DMS153 treated with DMSO at 0.1 percent for 48 hours (cell line): ENCODE data around the gene CTDNEP1.
"Not testable (repeated sequence)": the region's sequence is repeated elsewhere in the genome, so short reads cannot be mapped to it uniquely, and the experiment has no call there.

Source experiments
- DNase-seq: peaks from one replicate; lab custom pipeline; 2025; ENCODE audit not compliant: unreplicated experiment; lab: John Stamatoyannopoulos, UW

CTDNEP1 gene

DNA sequence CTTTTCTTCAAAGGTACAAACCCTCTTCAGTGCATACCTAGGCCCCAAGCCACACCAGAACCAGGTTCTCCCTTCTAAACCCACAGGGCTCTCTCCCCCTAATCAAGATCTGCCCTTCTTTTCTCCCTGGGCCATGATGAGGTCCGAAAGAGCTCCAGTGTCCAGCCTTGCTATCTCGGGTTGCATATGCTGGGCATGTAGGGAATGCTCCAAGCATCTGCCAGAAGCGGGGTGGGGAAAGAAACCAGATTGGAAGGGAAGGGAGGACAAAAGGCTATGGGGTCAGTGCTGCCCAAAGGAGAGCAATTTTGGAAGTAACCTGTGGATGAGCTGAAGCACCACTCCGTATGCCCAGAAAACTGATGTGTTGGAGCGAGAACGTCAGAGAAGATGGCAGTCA is 2.3 kb downstream of the CTDNEP1 start:
- DNase-seq = no peak

DNA sequence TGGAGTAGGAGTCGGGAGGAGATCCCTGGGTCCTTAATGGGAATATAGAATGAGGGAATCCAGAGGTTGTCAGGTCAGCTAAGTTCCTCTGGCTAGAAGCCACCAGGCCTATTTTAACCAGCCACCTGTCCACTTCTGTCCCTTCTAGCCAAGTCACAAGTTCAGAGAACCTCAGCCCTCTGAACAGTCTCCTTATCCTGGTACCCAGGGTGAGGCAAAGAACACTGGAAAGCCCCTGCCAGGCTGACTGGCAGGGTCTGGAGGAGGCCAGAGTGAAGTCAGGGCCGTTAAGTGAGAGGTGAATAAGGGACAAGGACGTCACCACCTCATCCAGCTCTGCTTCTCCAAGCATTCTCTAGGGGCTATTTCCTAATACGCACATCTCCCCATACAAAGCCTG is 2.7 kb downstream of the CTDNEP1 start:
- no peak for DNase-seq

DNA sequence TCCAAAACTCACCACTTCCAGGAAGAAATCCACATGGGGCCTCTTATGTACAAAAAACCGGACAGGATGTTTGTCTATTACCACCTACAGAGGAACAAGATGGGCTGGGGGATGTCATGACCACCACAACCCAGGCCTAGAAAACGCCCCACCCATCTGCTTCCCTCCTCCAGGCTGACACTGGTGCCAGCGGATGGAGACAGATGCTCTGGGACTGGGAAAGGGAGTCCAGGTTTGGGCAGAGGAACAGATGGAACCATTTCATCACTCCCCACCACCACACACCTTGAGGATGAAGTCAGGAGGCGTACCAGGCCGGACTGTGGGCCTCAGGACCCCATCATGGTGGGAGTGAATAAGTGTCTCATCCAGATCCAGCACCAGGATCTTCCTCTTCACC is 4.8 kb downstream of the CTDNEP1 start:
- no peak for DNase-seq

DNA sequence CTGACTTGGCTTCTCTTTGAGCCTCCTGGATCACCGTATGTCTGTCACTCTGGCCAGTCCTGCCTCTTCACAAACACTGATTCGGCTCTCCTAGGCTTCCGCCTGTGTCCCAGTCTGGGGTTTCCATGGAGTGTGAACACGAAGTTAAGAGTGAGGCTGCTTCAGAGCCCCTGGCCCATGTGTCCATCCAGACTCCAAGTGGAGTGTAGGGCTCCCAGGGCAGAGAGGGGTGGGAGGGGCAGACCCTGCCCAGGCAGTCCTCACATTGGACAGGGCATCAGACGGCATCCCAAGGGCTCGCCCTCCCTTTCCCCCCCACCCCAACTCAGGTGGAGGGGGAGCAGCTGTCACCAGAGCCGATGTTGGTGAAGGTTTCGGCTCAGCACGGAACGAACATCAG is 7.7 kb downstream of the CTDNEP1 start:
- not testable (repeated sequence) for DNase-seq

GRCh38 chr17:7243453-7243729 is 8.1 kb downstream of the CTDNEP1 start:
- DNase-seq = no peak

GRCh38 chr17:7242717-7243452 is 8.6 kb downstream of the CTDNEP1 start:
- peak; percentile 47 for DNase-seq

- DNase-seq = peak; percentile 48
Observed at GRCh38 chr17:7241783-7242716, 9.5 kb downstream of the CTDNEP1 start, which contains the start of gene GABARAP. TSS of gene GABARAP (minus strand) at chr17:7242449. CDS start at chr17:7242330, 119 bp downstream.

- no peak for DNase-seq
Observed at GRCh38 chr17:7241090-7241733, 10.3 kb downstream of the CTDNEP1 start.

GRCh38 chr17:7240375-7240774 is 11.2 kb downstream of the CTDNEP1 start:
- DNase-seq = no peak

GRCh38 chr17:7239091-7240027 is 12.2 kb downstream of the CTDNEP1 start, which contains the start of gene PHF23:
TSS of gene PHF23 (minus strand) at chr17:7239457. CDS start at chr17:7239279, 178 bp downstream.
- peak; percentile 80 for DNase-seq

DNA sequence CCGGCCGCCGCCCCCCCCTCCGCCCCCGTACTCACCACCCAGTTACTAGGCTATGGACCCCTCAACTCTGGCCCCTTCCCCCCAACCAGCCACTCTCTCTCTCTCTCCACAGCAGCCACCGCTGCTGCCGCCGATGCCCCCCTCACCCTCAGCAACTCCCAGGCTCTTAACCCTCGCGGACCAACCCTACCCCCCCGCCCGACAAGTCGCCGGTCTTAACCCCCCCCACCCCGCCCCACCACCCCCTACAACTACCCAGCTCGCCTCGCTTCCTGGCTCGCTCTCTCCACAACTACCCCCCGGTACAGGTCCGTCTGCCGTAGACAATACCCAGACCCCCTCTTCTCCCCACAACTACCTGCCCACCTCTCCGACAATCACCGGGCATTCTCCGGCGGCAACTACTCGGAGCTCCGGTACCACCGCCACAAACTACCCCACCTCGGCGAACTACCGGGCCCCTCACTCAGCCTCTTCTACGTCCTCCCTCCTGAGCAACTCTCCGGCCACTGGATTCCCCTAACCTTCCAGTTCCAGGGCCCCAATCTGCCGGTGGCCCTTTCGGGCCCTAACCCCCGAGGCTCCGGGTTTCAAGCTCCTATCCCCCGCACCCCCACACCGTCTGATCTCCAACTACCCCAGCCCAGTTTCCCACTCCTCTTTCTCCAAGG is 13.0 kb downstream of the CTDNEP1 start:
- DNase-seq = no peak

DNA sequence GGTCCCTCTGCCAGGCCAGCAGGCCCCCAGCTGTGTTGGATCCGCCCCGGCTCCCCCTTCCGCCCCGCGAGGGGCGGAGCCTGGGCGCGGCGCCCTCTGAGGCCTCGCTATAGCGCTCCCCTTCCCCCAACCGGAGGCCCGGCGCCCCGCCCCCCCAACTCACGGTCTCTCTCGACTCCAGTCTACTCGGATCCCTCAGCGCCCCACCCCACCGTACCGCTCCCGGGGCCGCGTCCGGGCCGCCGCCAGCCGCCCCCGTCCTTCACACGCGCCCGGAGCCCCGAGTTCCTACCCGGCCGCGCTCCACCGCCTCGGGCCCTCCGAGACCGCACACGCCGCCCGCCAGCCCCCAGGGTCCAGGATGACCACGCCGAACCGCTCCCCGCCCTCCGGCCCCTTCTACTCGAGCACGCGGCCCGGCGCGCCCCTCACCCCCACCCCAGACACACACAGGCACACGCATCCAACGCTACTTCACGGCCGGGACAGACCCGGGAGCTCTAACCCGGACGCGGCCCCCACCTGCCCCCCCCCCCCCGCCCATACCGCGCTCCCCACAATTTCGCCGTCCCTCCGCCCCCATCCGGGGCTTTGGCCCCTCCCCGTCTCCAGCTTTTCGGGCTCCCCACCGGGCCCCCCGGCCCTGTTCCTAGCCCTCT is 13.6 kb downstream of the CTDNEP1 start:
- DNase-seq = no peak

DNA sequence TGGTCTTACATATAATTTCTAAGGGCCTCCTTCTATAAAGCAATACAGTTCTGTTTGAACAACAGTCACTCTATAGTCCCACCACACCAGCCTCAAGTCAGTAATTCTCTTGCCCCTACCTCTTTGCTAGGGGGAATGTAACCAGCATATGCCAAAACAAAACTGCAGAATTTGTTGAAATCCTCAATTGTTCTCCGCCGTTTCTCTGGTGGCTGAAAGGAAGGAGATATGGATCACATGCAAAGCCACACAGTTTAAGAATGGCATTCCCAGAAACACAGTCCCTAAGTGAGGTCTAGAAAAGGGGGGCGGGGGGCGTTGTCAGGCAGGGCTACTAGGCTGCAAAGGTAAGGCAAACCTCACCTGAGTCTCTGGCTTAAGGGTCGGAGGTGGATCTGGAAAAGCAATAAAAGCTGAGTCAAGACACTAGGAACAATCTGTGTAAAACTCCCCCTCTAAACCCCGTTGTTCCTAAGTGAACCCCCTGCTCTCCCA is 14.2 kb downstream of the CTDNEP1 start:
- DNase-seq = no peak

GRCh38 chr17:7236808-7237207 is 14.7 kb downstream of the CTDNEP1 start:
- no peak for DNase-seq

GRCh38 chr17:7235693-7236665 is 15.6 kb downstream of the CTDNEP1 start:
- no peak for DNase-seq

GRCh38 chr17:7234083-7234951 is 17.2 kb downstream of the CTDNEP1 start, which contains the start of gene DVL2:
TSS of gene DVL2 (minus strand) at chr17:7234517. CDS start at chr17:7234262, 255 bp downstream.
- peak; percentile 22 for DNase-seq

DNA sequence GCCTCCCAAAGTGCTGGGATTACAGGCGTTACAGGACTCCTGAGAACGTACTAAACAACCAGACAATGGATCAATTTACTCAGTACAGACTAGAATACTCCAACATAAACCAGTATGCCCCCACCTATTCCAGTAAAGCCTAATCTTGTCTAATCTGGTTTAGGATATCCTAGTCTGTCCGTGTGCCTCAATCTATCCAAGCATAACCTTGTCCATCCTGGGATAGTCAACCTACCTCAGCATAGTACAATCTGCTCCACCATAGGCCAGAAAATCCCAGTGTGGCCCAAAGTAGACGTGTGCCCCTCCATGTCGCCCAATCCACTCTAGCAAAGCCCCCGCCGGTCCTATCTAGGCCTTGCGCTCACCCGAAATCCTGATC is 17.8 kb downstream of the CTDNEP1 start:
- DNase-seq = no peak
